CD4-positive, alpha-beta T cell treated with Interleukin-1 beta for 1 hour (primary cell): Measurements from ENCODE around the gene MBOAT7.
A peak's percentile ranks its signal among the peaks of the same experiment; 100 is the strongest.

Source experiments
- DNase-seq, 2 donors: peaks; one replicate each; pipeline ENCODE4 v3.0.0-alpha.2; 2020 to 2022

The MBOAT7 gene

DNA sequence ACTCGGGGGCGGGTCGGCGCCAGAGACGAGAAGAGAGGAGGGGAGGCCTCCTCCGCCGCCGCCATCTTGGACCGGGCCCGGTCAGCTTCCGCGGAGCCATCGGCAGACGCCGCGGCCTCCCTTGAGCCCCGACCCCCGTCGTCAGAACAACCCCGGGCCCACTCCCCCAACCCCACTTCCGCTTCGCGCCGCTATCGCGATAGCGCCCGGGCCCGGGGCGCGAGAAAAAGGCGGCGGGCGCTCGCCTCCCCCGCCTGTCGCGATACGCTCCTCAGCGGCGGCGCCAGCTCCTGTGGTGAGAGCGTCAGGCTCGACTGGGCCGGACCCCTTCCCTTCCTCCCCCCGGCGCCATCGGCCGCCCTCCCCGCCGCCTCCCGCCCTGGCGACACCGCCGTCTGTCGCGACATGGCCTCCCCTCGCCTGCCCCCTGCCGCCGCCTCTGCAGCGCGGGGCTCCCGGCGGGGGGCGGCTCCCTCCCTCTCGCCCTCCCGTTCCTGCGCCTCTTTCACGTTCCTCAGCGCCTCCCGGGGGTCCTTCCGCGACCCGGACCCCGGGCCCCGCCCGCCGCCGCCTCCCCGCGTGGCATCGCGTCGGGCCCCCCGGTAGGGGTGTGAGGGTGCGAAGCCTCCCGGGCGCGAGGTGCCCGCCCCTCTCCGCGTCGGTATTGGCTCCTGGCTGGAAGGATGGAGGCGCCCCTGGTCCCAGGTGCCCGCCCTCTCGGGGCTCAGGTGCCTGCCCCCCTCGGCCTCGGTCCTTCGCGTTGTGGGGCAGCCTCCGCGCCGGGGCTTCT lies 51.5 kb downstream of the MBOAT7 start, which contains the start of gene CNOT3:
CNOT3 (plus strand) TSS at position 64 of the 790 bp plus-strand sequence. CDS start 5,217 bp downstream, outside the sequence.
- peak; percentile 34 to 51 for DNase-seq

DNA sequence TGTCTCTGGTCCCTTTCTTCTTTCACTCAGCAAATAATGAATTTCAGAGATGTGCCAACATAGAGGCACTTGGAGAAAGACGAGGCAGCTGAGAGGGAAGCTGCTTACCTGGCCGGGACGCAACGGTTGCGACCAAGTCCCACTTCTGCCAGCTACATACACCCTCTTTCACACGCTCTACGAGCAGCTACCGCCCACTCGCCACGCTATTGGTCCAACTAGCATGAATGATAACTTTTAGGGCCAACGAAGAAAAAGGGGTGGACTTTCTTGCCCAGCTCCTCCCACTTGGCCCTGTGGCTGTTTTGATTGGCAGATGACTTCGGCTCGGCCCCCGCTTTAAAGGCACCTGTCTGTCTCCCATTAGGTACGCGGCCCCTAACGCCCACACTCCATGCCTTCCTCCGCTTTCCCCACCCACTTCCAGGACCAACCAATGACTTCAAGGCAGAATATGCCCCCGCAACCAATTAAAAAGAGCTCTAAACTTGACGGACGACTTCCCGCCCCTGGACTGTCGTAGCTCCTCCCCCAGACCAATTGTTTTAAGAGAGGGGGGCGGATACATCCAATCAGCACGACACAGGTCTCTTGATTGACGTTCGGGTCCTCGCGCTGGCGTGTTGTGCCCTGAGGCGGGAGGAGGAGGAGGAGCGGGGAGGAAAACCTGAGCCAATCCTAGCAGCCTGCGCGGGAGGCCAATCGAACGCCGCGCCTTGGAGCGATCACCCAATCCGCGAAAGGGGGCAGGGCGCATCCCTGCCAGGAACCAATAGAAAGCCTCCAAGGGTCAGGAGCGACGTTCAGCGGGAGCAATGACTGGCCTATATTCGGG lies 52.3 kb downstream of the MBOAT7 start:
- DNase-seq, result peak; percentile 100

DNA sequence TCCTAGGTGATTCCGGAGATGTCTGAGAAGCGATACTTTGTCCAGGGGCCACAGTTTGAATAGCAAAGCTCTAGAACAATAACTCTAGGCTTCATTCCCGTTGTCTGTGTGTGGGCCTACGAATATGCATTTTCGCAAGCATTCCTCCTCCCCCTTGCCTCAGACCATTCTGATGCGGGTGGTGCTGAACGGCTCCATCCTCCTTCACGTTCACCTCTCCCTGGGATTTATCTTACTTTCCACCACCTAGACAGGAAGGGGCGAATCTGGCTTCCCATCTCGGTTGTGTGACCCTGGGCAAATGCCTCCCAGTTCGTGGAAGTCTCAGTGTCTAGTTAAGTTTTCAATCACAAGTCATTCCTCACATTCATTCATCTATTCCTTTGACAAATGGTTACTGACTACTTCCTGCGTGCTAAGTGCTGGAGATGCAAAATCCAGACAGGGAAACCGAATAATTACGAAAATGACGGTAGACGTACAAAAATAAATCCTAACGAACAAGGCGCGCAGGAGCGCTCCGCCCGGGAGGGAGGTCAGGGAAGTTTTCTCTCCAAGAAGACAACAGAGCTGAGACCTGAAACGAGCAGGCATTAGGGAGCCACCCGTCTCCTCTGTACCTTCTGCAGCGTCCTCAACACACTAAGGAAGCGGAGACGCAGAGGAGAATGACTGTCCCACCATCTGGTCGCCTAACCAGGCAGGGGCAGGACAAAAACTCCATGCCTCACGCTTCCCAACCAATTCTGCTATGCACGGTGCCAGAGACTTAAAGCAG lies 53.1 kb downstream of the MBOAT7 start:
- no peak for DNase-seq

DNA sequence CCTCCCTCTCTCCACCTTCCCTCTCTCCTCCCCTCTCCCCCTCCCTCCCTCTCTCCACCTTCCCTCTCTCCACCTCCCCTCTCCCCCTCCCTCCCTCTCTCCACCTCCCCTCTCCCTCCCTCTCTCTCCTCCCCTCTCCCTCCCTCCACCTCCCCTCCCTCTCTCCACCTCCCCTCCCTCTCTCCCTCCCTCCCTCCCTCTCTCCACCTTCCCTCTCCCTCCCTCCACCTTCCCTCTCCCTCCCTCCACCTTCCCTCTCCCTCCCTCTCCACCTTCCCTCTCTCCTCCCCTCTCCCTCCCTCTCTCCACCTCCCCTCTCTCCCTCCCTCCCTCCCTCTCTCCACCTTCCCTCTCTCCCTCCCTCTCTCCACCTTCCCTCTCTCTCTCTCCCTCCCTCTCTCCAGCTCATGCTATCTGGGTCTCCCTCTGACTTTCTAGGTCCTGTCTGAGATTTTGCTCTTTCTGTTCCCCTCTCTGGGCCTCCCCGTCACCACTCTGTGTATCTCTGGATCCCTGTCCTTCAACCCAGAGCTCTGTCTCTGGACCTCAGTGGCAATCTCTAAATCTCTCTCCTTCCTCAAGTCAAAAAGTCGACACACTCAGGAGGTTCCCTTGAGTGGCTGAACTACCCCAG lies 55.3 kb downstream of the MBOAT7 start:
- no peak for DNase-seq

DNA sequence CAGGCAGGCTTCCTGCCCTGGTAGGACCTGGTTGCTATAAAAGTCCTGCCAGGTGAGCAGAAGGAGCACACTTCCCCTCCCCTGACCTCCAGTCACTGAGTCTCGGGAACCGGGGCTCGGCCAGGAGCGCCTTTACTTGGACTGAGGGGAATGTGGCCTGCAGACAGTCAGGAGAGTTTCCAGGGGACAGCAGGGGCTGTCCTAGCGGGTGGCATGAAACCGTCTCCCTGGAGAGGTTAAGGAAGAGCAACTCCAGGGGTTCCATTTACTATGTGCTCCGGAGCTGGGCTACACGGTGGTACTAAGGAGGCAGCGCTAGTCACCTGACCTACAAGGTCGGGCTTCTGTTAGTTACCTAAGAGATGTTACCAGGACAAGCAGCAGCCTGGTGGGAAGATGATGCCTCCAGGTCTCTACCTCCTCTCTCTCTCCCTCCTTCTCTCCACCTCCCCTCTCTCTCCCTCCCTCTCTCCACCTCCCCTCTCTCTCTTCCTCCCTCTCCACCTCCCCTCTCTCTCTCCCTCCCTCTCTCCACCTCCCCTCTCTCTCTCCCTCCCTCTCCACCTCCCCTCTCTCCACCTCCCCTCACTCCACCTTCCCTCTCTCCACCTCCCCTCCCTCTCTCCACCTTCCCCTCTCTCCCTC lies 55.9 kb downstream of the MBOAT7 start:
- no peak for DNase-seq

DNA sequence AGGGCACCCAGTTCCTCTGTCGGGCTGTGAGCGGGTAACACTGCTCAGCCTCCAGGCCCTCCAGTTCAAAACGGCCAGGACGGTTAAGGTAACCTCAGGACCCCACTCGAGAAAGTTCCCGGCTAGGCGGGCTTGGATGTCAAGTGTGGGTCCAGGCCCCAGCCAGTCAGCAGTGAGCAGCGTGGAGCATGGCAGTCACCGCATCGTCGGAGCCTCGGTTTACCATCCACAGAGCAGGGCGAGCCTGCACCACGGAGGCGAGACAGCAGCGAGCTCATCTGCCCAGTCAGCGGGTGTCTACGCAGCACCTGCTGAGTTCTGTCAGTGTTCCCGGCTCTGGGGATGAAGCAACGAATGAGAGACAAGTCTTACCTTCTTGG lies 59.8 kb downstream of the MBOAT7 start:
- DNase-seq, result no peak

DNA sequence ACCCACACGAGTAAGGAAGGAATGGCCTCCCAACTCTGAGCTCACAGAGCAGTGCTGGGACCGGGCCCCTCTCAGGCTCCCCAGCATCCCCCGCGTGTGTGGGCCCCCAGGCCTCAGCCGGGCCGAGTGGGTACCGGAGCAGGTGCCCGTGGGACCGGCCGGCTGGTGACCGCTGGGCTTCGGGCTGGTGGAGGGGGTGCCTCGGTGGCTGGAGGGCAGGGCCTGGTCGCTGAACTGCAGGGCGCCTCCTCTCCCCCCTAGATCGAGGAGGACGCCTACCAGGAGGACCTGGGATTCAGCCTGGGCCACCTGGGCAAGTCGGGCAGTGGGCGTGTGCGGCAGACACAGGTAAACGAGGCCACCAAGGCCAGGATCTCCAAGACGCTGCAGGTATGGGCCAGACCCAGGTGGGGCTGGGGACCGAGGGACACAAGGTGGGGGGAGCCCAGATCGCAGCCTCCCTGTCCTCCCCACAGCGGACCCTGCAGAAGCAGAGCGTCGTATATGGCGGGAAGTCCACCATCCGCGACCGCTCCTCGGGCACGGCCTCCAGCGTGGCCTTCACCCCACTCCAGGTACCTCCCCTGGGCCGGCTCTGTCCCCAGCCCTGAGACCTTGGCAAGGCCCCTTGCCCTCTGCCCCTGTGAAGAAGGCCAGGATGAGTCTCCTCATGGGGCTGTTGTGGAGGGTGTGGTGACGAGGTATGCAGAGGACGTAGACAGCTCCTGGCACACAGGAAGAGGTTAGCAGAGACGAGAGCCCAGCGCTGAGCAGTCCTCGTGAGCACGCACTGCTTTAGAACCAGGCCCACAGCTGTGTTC lies 60.4 kb downstream of the MBOAT7 start:
- DNase-seq, result no peak

DNA sequence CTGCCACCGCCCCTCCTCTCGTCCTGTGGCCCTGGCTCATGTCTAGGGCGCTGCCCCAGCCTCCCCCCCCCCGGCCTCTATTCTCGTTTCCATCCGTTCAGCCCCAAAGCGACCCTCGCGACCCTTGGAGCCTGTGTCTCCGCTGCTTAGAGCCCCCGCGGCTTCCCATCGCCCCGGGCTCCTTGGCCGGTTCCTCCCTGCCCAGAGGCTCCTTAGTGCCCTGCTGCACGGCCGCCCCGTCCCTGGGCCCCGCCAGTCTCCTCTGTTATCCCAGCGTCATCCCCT lies 61.0 kb downstream of the MBOAT7 start:
- DNase-seq, result no peak

DNA sequence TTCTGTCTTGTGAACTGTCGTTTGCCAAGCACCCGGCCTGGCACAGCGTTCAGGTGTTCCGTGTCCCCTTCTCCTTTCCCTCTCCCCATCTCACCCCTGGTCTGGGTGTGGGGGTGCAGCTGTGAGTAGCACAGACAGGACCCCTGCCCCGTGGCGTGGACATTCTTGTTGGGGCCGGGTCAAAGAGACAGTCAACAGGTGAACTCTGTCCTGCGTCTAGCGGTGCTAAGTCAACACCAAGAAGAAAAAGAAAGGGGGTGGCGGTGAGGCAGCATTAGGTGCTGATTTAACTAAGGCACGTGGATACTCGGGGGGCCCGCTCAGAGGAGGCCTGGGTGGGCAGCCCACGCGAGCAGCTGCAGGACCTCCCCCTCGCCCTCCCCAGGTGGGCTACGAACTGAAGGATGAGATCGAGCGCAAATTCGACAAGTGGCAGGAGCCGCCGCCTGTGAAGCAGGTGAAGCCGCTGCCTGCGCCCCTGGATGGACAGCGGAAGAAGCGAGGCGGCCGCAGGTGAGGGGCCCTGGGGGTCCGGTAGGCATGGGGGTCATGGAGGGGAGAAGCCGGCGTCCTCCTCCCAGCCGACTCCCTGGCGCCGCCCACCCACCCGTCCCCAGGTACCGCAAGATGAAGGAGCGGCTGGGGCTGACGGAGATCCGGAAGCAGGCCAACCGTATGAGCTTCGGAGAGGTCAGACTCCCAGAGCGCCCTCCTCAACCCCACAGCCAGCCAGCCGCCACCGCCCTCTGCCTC lies 61.5 kb downstream of the MBOAT7 start:
- no peak for DNase-seq

DNA sequence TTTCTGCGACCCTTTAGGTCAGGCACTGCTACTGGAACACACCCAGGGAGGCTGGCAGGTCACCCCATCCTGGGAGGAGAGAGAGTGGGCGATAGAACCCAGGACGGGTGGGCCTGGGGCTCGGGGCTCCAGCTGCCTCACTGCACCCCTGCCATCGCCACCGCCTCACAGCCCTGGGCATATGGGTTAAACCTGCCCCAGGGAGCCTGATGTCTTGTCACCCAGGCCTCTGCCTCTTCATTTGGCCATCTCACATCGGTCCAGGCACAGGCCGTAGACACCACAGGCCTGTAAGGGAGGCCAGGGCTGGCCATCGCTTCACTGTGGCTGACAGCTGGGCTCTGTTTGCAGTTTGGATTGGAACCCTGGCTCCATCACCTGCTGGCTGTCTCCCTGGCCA lies 63.7 kb downstream of the MBOAT7 start:
- DNase-seq, result no peak

DNA sequence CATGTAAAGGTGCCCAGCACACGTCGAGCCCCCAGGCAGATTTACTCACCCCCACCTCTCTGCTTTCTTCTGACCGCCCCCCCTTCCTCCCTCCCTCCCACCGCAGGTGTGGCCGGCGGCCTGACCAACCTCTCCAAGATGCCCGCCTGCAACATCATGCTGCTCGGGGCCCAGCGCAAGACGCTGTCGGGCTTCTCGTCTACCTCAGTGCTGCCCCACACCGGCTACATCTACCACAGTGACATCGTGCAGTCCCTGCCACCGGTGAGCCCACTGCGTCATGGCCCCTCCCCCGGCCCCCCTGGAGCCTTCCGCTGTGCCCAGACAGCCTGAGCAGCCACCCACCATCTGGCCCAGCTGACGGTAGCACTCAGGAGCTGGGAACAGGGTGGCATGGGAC lies 65.0 kb downstream of the MBOAT7 start:
- no peak for DNase-seq

DNA sequence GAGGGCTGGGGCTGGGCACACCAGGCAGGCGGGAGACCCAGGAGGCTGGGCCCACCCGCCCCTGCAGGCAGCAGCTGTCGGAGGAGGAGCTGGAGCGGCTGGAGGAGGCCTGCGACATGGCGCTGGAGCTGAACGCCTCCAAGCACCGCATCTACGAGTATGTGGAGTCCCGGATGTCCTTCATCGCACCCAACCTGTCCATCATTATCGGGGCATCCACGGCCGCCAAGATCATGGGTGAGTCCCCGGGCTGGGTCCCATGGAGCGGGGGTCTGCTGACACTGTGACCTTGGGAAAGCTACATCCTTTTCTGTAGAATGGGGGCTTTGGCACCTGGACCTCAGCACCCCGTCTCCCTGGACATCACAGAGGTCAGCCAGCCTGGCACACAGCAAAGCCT lies 65.7 kb downstream of the MBOAT7 start:
- DNase-seq, result no peak
